GM12878 (cell line): Measurements from ENCODE around the gene NANOG. TPM values are rescaled to one million over a fixed set of nuclear protein-coding genes. Genes with fewer than 3 reads are reported as not detected.
"Not testable (repeated sequence)": the region's sequence is repeated elsewhere in the genome, so short reads cannot be mapped to it uniquely, and the experiment has no call there.

Source experiments
- ATAC-seq: fragments of 200-7000 bp; cut with Tn5 transposase; 3 replicates; pipeline ENCODE4 v1.9.1; 2020; ENCODE audit warnings: mild to moderate bottlenecking, moderate library complexity
- BruUV-seq: library from RNA; stranded (reverse); fragments of 400-500 nt; replicated peaks from 2 replicates; lab custom pipeline; 2021; lab: Mats Ljungman, UMichigan
- CTCF ChIA-PET: fragments of 300-600 bp; sonication (Branson Sonifier 250); formaldehyde crosslinking; extraction: SDS; loops from one replicate; lab custom pipeline; 2021; ENCODE audit warnings: inconsistent platforms; lab: Yijun Ruan, JAX
- POLR2A ChIA-PET: fragments of 350-600 bp; formaldehyde crosslinking; extraction: SDS; loops from one replicate; lab custom pipeline; 2021; ENCODE audit warnings: inconsistent platforms; lab: Charles Lee
- RAD21 ChIA-PET: fragments of 300-600 bp; sonication (Branson Sonifier 250); formaldehyde crosslinking; loops from one replicate; lab custom pipeline; 2023; ENCODE audit warnings: antibody characterized with exemption; ENCODE audit not compliant: unreplicated experiment; lab: Charles Lee
- SMC1A ChIA-PET: fragments of 300-600 bp; sonication (Branson Sonifier 250); formaldehyde crosslinking; loops from one replicate; lab custom pipeline; 2023; ENCODE audit not compliant: unreplicated experiment, uncharacterized antibody; lab: Charles Lee
- DNase-seq: peaks from one replicate; pipeline ENCODE4 v3.0.0-alpha.2; 2011; ENCODE audit warnings: low read depth, low spot score
- FAIRE-seq: peaks from 3 replicates; lab custom pipeline; 2011; peaks lifted over from hg19 to GRCh38; lab: Jason Lieb, UNC
- H2AFZ ChIP-seq: 2 replicates; pipeline ENCODE4 v1.6.0; 2011; ENCODE audit warnings: low read depth, low read length, control low read depth; ENCODE audit not compliant: control insufficient read depth
- H3K27ac ChIP-seq: 2 replicates; pipeline ENCODE4 v1.5.1; 2011; ENCODE audit warnings: control low read depth; ENCODE audit not compliant: control insufficient read depth, insufficient read depth
- H3K27me3 ChIP-seq, 2 experiments: replicated peaks in 1 of 2; 2 replicates each; pipeline versions ENCODE4 v1.6.0 to v1.6.1; 2011; ENCODE audit warnings: low read length in 1 of 2; ENCODE audit not compliant: control insufficient read depth in 2 of 2, insufficient read depth in 2 of 2
- H3K36me3 ChIP-seq, 2 experiments: 2 replicates each; pipeline ENCODE4 v1.5.1; 2011; ENCODE audit warnings: low read length in 1 of 2; ENCODE audit not compliant: control insufficient read depth in 2 of 2, insufficient read depth in 2 of 2
- H3K4me1 ChIP-seq: 2 replicates; pipeline ENCODE4 v1.6.1; 2011; ENCODE audit warnings: mild to moderate bottlenecking, low read length, moderate library complexity, mixed read lengths; ENCODE audit not compliant: control insufficient read depth, insufficient read depth
- H3K4me2 ChIP-seq: 2 replicates; pipeline ENCODE4 v1.6.0; 2011; ENCODE audit warnings: control low read depth; ENCODE audit not compliant: control insufficient read depth, insufficient read depth
- H3K4me3 ChIP-seq: fragments of 200-600 bp; sonication (generic); 2 replicates; pipeline ENCODE4 v1.5.1; 2016
- H3K79me2 ChIP-seq: 2 replicates; pipeline ENCODE4 v1.6.0; 2011; ENCODE audit warnings: low read length; ENCODE audit not compliant: control insufficient read depth, insufficient read depth
- H3K9ac ChIP-seq: 2 replicates; pipeline ENCODE4 v1.8.0; 2011; ENCODE audit warnings: low read length, control low read depth, mixed read lengths; ENCODE audit not compliant: control insufficient read depth, insufficient read depth
- H3K9me3 ChIP-seq: replicated peaks from 3 replicates; pipeline ENCODE4 v1.5.1; 2011; ENCODE audit warnings: mild to moderate bottlenecking, low read length; ENCODE audit not compliant: control insufficient read depth, insufficient read depth
- H4K20me1 ChIP-seq: 2 replicates; pipeline ENCODE4 v1.6.0; 2011; ENCODE audit not compliant: control insufficient read depth, insufficient read depth
- RUNX3 ChIP-seq: IDR thresholded peaks from 2 replicates; pipeline ENCODE4 v1.6.1; 2012; ENCODE audit warnings: low read length, inconsistent platforms
- whole genome bisulfite sequencing: methylation state at CpG from one replicate; pipeline ENCODE4 v1.1.6; 2016; ENCODE audit warnings: low lambda C conversion rate; ENCODE audit not compliant: insufficient replicate concordance, insufficient coverage; ENCODE audit errors: missing lambda C conversion rate; 5-methylcytosine and 5-hydroxymethylcytosine counted together
- in situ Hi-C: fragments of 300-500 bp; cut with MboI; formaldehyde crosslinking; loops from 9 replicates; pipeline ENCODE4 v1.14.3; 2018; ENCODE audit warnings: mixed read lengths
- intact Hi-C: fragments of 100-400 bp; cut with micrococcal nuclease; formaldehyde crosslinking; loops from one replicate; pipeline ENCODE4 v1.14.2; 2022; ENCODE audit not compliant: unreplicated experiment
- polyA plus RNA-seq, 11 experiments: library from polyadenylated mRNA; depleted of rRNA in 4 of 11; unstranded in 6 of 11; stranded (reverse) in 5 of 11; fragments of >200 nt; fragmentation: Nextera tagmentation in 4 of 11; fragmentation: Illumina TruSeq in 1 of 11; extraction: Ambion mirVana in 4 of 11; extraction: Trizol in 1 of 11; gene quantifications; 1 replicate in 1 of 11; 2 replicates in 10 of 11; pipeline versions ENCODE4 v1.2.1 to v1.2.3, GENCODE V29; 2011 to 2016; ENCODE audit warnings: inconsistent platforms in 2 of 11, missing spikeins in 2 of 11, low read depth in 1 of 11
- total RNA-seq, 4 experiments: library from RNA; depleted of rRNA in 3 of 4; stranded (reverse); fragments of >200 nt in 3 of 4; fragmentation: Illumina TruSeq in 1 of 4; extraction: Trizol in 1 of 4; gene quantifications; 2 replicates each; pipeline versions ENCODE4 v1.2.1 to v1.2.3, GENCODE V29; 2013 to 2021

NANOG gene
- total and polyA plus RNA-seq, 10 of the 15 experiments (the other 5 are each of a cell fraction or from before 2014, with no cell fraction given) = 0.51 TPM; not detected in 9

- H4K20me1 ChIP-seq, H3K27ac ChIP-seq, H3K79me2 ChIP-seq, H3K9ac ChIP-seq, RAD21 ChIA-PET: not testable (repeated sequence)
- 70% methylated on average over 25 of the region's 48 CpGs for WGBS
- peak; percentile 20; the same call in 1 of the 2 replicates for TF ChIP-seq RUNX3
- TF ChIP-seq, all 136 proteins: peak for 1; not testable (repeated sequence) for 135
- peaks cover 32% of the 10 kb centered on the region for H3K4me1 ChIP-seq
- in situ Hi-C loops, FAIRE-seq, H3K36me3 ChIP-seq, CTCF ChIA-PET, BruUV-seq, H3K9me3 ChIP-seq, ATAC-seq, H3K4me2 ChIP-seq, H3K27me3 ChIP-seq, H2AFZ ChIP-seq, intact Hi-C loops, POLR2A ChIA-PET, DNase-seq, H3K4me3 ChIP-seq, SMC1A ChIA-PET: not testable (repeated sequence)
These were observed 37.0 kb upstream of the NANOG start for GRCh38 chr12:7751941-7752922.

DNA sequence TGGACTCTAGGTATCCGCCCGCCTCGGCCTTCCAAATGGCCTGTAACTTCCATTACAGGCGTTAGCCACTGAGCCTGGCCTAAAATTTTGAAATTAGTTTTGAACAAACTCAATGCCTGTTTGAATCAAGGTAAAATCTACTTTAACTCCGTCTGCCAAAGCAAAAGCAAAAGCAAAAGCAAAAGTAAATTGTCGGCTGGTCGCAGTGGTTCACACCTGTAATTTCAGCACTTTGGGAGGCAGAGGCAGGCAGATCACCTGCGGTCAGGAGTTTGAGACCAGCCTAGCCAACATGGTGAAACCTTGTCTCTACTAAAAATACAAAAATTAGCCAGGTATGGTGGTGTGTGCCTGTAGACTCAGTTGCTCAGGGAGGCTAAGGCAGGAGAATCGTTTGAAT lies 33.5 kb upstream of the NANOG start:
- intact Hi-C loops, RAD21 ChIA-PET, H3K27ac ChIP-seq, in situ Hi-C loops, SMC1A ChIA-PET, CTCF ChIA-PET, H4K20me1 ChIP-seq, H3K9ac ChIP-seq, H3K79me2 ChIP-seq, DNase-seq, H3K27me3 ChIP-seq, POLR2A ChIA-PET, H3K36me3 ChIP-seq, BruUV-seq, ATAC-seq, H3K9me3 ChIP-seq, FAIRE-seq: not testable (repeated sequence)
- Histone ChIP-seq H3K4me1 (peaks cover 11% of the 10 kb centered on the region; the same call in 1 of the 2 replicates), H3K4me2 (peak overlapping the region; percentile 36; the same call in 1 of the 2 replicates), H2AFZ (peak overlapping the region; percentile 37; the same call in 1 of the 2 replicates), H3K4me3 (peak overlapping the region; percentile 25; the same call in 1 of the 2 replicates)
- 52% methylated on average over 9 of the region's 9 CpGs for WGBS
